ENCODE data around the gene VTA1.
"Not testable (repeated sequence)": the region's sequence is repeated elsewhere in the genome, so short reads cannot be mapped to it uniquely, and the experiment has no call there.

VTA1 gene

DNA sequence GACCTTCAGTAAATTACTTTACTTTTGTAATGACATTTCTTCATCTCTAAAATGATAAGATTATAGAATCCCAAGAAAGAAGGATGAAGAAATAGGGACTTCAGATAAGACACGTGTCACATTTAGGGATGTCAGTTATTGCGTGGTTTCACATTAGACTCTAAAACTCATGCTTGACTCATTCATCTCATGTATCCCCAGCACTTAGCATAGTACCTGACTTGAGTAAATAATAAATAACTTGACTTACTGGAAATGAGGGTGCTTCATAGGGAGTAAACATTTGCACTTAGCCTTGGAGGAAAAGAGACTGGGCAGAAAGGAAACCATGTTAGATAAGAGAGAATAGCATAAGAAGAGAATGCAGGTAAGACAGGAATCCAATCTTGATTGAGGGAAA is 37.2 kb downstream of the VTA1 start:
- H3K9me3 ChIP-seq, result no peaks in the 10 kb centered on the region
- TF ChIP-seq CTCF (IDR thresholded peaks at IDR 0.05), result no peak
- no peak overlapping the region for H3K27ac ChIP-seq
- H3K36me3 ChIP-seq, result peaks cover 2% of the 10 kb centered on the region
- peaks cover 0 to 5% of the 10 kb centered on the region in 2 experiments for H3K4me1 ChIP-seq (ENCODE audit: control insufficient read depth in 1 of 2, insufficient read depth in 1 of 2, low read depth in 1 of 2, low read length in 1 of 2)
- H3K27me3 ChIP-seq, result no peaks in the 10 kb centered on the region
- no peak overlapping the region for H3K4me3 ChIP-seq (ENCODE audit: low read depth in 1 of 2, low read length in 1 of 2)

DNA sequence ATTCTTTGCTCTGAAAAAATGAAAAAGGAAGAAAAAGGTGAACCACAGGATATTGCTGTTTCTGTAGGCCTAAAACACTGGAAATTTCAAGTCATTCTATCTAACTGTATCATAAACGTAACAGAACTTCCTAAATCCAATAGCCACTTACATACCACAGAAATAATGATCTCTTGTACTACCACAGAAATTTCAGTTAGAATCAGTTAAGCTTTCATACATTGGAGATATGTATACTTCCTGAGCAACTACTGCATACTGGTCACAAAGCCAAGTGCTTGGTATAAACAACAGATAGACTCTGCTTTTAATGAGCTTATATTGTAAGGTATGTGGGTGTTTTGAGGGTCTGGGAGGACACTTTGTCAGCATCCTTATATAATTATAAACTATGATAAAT is 38.6 kb downstream of the VTA1 start:
- Histone ChIP-seq H3K36me3 (peaks cover 15% of the 10 kb centered on the region), H3K4me3 (ENCODE audit: low read depth in 1 of 2, low read length in 1 of 2) (no peak overlapping the region), H3K27me3 (no peaks in the 10 kb centered on the region), H3K4me1 (ENCODE audit: control insufficient read depth in 1 of 2, insufficient read depth in 1 of 2, low read depth in 1 of 2, low read length in 1 of 2) (peaks cover 0 to 5% of the 10 kb centered on the region in 2 experiments), H3K9me3 (no peaks in the 10 kb centered on the region), H3K27ac (no peak overlapping the region)
- TF ChIP-seq CTCF (IDR thresholded peaks at IDR 0.05), result no peak

- no peaks in the 10 kb centered on the region for H3K27me3 ChIP-seq
- H3K4me1 ChIP-seq (ENCODE audit: control insufficient read depth in 1 of 2, insufficient read depth in 1 of 2, low read depth in 1 of 2, low read length in 1 of 2), result peaks cover 0 to 5% of the 10 kb centered on the region in 2 experiments
- H3K36me3 ChIP-seq, result peaks cover 17% of the 10 kb centered on the region
- H3K4me3 ChIP-seq (ENCODE audit: low read depth in 1 of 2, low read length in 1 of 2), result no peak overlapping the region
- H3K27ac ChIP-seq, result no peak overlapping the region
- TF ChIP-seq CTCF (IDR thresholded peaks at IDR 0.05), result no peak
- no peaks in the 10 kb centered on the region for H3K9me3 ChIP-seq
Observed at GRCh38 chr6:142187209-142187608, 40.1 kb downstream of the VTA1 start.

DNA sequence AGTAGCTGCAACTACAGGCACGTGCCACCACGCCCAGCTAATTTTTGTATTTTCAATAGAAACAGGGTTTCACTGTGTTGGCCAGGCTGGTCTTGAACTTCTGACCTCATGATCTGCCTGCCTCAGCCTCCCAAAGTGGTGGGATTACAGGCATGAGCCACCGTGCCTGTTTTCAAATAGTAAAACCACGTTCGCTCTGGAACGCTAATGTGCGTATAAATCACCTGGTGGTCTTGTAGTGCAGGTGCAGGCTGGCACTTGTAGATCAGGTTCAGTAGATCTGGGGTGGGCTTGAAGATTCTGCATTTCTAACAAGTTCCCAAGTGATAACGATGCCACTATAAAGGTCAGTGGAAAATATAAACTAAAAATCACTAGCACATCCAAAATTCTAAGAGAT is 41.3 kb downstream of the VTA1 start:
- H3K4me1 ChIP-seq (ENCODE audit: control insufficient read depth in 1 of 2, insufficient read depth in 1 of 2, low read depth in 1 of 2, low read length in 1 of 2); H3K27me3 ChIP-seq; H3K27ac ChIP-seq; H3K9me3 ChIP-seq; H3K4me3 ChIP-seq (ENCODE audit: low read depth in 1 of 2, low read length in 1 of 2): not testable (repeated sequence)
- H3K36me3 ChIP-seq, result peaks cover 17% of the 10 kb centered on the region

DNA sequence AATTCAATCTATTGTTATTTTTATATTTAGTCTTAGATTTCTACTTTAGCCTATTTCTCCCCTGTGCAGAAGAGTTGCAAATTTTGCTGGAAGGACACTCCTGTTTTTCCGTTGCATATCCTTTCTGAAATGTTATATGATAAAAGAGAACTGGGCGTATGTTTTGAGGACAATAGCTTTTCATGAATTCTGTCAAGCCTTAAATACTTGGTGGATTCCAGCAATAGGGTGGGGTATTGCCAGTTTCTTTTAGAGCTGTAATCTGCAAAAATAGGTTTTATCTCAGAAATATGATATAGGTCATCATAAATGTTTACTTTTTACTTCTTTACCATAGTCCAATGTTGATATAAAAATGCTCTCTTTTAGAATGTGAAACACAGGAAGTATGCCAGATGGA is 42.0 kb downstream of the VTA1 start:
- Histone ChIP-seq H3K4me3 (ENCODE audit: low read depth in 1 of 2, low read length in 1 of 2) (no peak overlapping the region), H3K27ac (no peak overlapping the region), H3K27me3 (no peaks in the 10 kb centered on the region), H3K9me3 (no peaks in the 10 kb centered on the region), H3K36me3 (peaks cover 17% of the 10 kb centered on the region), H3K4me1 (ENCODE audit: control insufficient read depth in 1 of 2, insufficient read depth in 1 of 2, low read depth in 1 of 2, low read length in 1 of 2) (peaks cover 0 to 5% of the 10 kb centered on the region in 2 experiments)
- no peak for TF ChIP-seq CTCF (IDR thresholded peaks at IDR 0.05)

DNA sequence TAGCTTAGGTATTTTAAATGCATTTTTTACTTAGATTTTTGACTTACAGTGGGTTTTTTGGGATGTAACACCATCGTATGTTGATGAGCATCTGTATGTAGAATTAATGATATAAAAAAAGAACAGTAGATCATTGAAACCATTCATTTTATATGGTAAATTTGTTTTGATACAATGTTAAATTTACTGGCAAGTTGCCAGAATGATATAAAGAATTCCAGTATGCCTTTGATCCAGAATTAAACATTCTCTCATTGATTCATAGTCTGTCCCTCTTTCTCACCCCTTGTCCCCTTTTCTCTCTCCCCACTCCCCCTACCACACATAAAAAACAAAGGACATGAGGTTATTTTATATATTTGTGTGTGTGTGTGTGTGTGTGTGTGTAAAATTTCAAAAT is 45.3 kb downstream of the VTA1 start:
- H3K36me3 ChIP-seq, result peaks cover 17% of the 10 kb centered on the region
- no peak overlapping the region for H3K27ac ChIP-seq
- no peaks in the 10 kb centered on the region for H3K4me1 ChIP-seq (ENCODE audit: control insufficient read depth in 1 of 2, insufficient read depth in 1 of 2, low read depth in 1 of 2, low read length in 1 of 2)
- no peaks in the 10 kb centered on the region for H3K9me3 ChIP-seq
- TF ChIP-seq CTCF (IDR thresholded peaks at IDR 0.05), result no peak
- H3K27me3 ChIP-seq, result no peaks in the 10 kb centered on the region
- H3K4me3 ChIP-seq (ENCODE audit: low read depth in 1 of 2, low read length in 1 of 2), result no peak overlapping the region

All from neutrophil (primary cell).